Erythroblast (primary cell): ENCODE data around the gene NFIL3.

Source experiments
- GATA1 ChIP-seq: IDR thresholded peaks from 2 replicates; pipeline ENCODE4 v1.6.1; 2011; ENCODE audit warnings: low read depth, mild to moderate bottlenecking, control low read depth, low read length, moderate library complexity
- POLR2A ChIP-seq: IDR thresholded peaks from 2 replicates; pipeline ENCODE4 v1.6.1; 2011; ENCODE audit warnings: mild to moderate bottlenecking, low read length

GRCh38 chr9:91429501-91429900 lies 5.9 kb upstream of the NFIL3 start:
- no peak for TF ChIP-seq POLR2A
- TF ChIP-seq GATA1, result no peak
